ENCODE results near the gene IGSF23. TPM values are rescaled to one million over a fixed set of nuclear protein-coding genes. Genes with fewer than 3 reads are reported as not detected.

The IGSF23 gene
- total and polyA plus RNA-seq, 2 of the 4 experiments (the other 2 are of a cell fraction) = 0.27 TPM; not detected in 1

DNA sequence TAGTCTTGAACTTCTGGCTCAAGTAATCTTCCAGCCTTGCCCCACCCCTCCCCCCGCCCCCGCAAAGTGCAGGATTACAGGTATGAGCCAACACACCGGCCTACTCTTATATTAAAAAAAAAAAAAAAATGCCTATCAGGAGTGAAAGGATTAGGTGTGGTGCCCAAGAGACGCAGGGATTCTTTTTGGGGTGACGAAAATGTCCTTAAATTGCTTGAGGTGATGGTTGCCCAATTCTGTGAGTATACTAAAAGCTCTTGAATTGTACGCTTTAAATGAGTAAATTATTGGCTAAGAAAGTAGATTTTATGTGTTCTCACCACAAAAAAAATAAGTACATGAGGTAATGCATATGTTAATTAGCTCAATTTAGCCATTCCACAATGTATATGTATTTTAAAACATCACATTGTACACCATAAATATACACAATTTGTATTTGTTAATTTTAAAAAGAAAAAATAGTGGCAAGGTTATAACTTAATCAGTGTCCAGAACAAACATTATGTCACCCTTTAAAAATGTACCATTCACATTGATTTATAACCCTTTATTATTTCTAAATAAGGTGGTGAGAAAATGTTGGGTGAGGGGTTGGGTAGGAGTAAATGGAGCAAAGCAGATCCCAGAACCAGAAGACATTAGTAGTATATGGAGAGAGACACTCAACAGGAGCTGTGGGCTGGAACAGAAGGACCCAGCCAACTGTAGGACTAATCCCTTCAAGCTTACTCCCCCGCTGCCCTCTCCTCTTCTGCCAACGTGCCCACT, 3.9 kb downstream of the IGSF23 start:
- no peaks in the 10 kb centered on the region for H3K79me1 ChIP-seq (ENCODE audit: low read depth in 1 of 2, low read length in 2 of 2)
- dilution Hi-C loops (cut with HindIII; ENCODE audit: low sequenced_read_pairs, unreplicated experiment) = no loop called here
- H2AFZ ChIP-seq (replicated peaks; ENCODE audit: low read length, poor library complexity) = no peak overlapping the region
- no peaks in the 10 kb centered on the region for H3K27me3 ChIP-seq (ENCODE audit: control insufficient read depth, insufficient read depth, low read length)
- in situ Hi-C loops (cut with MboI; ENCODE audit: low sequenced_read_pairs) = no loop called here
- no peak overlapping the region for H3K56ac ChIP-seq (ENCODE audit: extremely low read depth, insufficient read depth, low read length)
- ATAC-seq (ENCODE audit: low read depth) = no peak
- no peaks in the 10 kb centered on the region for H4K20me1 ChIP-seq (ENCODE audit: insufficient read depth, low read length)
- CTCF ChIA-PET = interaction anchor here (0.6 to 0.7 kb wide), 2 partner anchors 12 to 37 kb away, joined by 3 to 6 read pairs; no protein-coding TSS in a partner anchor
- H4K5ac ChIP-seq (ENCODE audit: low read depth, low read length) = no peak overlapping the region
- BruUV-seq (replicated peaks) = no TSS peak
- no peak overlapping the region for H3K23ac ChIP-seq (ENCODE audit: low read depth, low read length)
- H3K14ac ChIP-seq (replicated peaks; ENCODE audit: low read depth, low read length) = no peak overlapping the region
- H4K8ac ChIP-seq (ENCODE audit: low read depth in 2 of 2, low read length in 2 of 2) = no peak overlapping the region
- no peak overlapping the region for H2BK120ac ChIP-seq (ENCODE audit: low read depth, low read length)
- H2AK9ac ChIP-seq (replicated peaks; ENCODE audit: low read depth, low read length, poor library complexity) = no peak overlapping the region
- TF ChIP-seq RCOR1 (IDR thresholded peaks at IDR 0.05; ENCODE audit: insufficient replicate concordance, low read length) = no peak
- no peak for TF ChIP-seq RFX5 (IDR thresholded peaks at IDR 0.05; ENCODE audit: low read depth, low read length)
- TF ChIP-seq, protein P1, sequence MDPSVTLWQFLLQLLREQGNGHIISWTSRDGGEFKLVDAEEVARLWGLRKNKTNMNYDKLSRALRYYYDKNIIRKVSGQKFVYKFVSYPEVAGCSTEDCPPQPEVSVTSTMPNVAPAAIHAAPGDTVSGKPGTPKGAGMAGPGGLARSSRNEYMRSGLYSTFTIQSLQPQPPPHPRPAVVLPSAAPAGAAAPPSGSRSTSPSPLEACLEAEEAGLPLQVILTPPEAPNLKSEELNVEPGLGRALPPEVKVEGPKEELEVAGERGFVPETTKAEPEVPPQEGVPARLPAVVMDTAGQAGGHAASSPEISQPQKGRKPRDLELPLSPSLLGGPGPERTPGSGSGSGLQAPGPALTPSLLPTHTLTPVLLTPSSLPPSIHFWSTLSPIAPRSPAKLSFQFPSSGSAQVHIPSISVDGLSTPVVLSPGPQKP (IDR thresholded peaks at IDR 0.05; ENCODE audit: borderline replicate concordance, low read depth, low read length) = no peak
- TF ChIP-seq RAD21 (IDR thresholded peaks at IDR 0.05; ENCODE audit: low read length) = no peak
- no peaks in the 10 kb centered on the region for H3K36me3 ChIP-seq (ENCODE audit: control insufficient read depth, insufficient read depth, low read length)
- no peak for DNase-seq
- no peak overlapping the region for H2AK5ac ChIP-seq (ENCODE audit: low read depth, low read length)
- no peak overlapping the region for H3K4me2 ChIP-seq (ENCODE audit: low read depth, low read length)
- POLR2A ChIA-PET (ENCODE audit: unreplicated experiment) = interaction anchor here (0.6 kb wide), 1 partner anchor 15 kb away, joined by 3 read pairs; no protein-coding TSS in a partner anchor
- no peak overlapping the region for H2BK15ac ChIP-seq (ENCODE audit: low read depth, low read length)
- H2BK5ac ChIP-seq (ENCODE audit: low read depth, low read length, poor library complexity, severe bottlenecking) = no peak overlapping the region
- H4K91ac ChIP-seq (ENCODE audit: insufficient read depth, low read depth, low read length) = no peak overlapping the region
- WGBS, 2 experiments (ENCODE audit: extremely low coverage in 2 of 2, insufficient read length in 1 of 2) = no CpG with 5 or more reads among the region's 8 CpGs
- H3K4ac ChIP-seq (ENCODE audit: low read depth, low read length) = 0 out of 2 replicates have a peak overlapping the region, but pooled peaks have one; percentile 8
- no peak overlapping the region for H2BK20ac ChIP-seq (ENCODE audit: low read depth, low read length)
- intact Hi-C loops (cut with micrococcal nuclease) = no loop called here
- H3K4me3 ChIP-seq (ENCODE audit: insufficient read depth, low read depth, low read length) = no peak overlapping the region
- no peak overlapping the region for H3K27ac ChIP-seq (ENCODE audit: insufficient read depth, low read length)
- H3K4me1 ChIP-seq (ENCODE audit: control insufficient read depth, insufficient read depth, low read length) = peaks cover 2% of the 10 kb centered on the region; the same call in 1 of the 2 replicates
- no peak overlapping the region for H3K9ac ChIP-seq (ENCODE audit: low read depth, low read length)
- H3K9me1 ChIP-seq (ENCODE audit: insufficient read depth, low read length) = no peaks in the 10 kb centered on the region
- no peaks in the 10 kb centered on the region for H3K9me3 ChIP-seq (ENCODE audit: control insufficient read depth, insufficient read depth, low read length)
- H3K18ac ChIP-seq (ENCODE audit: low read depth, low read length) = no peak overlapping the region

All from IMR-90 (cell line).